Keratinocyte (primary cell): ENCODE data around the gene BANP.

ENCODE experiments used
- EZH2 ChIP-seq: IDR thresholded peaks from one replicate; pipeline ENCODE4 v1.6.1; 2012; ENCODE audit warnings: inconsistent platforms, mild to moderate bottlenecking, low read length, moderate library complexity
- TF ChIP-seq, protein P1 (sequence below), 3 experiments: IDR thresholded peaks in 1 of 3; conservative IDR thresholded peaks in 1 of 3; optimal IDR thresholded peaks in 1 of 3; 2 replicates in 2 of 3; 3 replicates in 1 of 3; pipeline versions ENCODE3 to v1.5.1; 2011; ENCODE audit warnings: low read length in 3 of 3, mild to moderate bottlenecking in 3 of 3, moderate library complexity in 2 of 3, control low read depth in 1 of 3, inconsistent platforms in 1 of 3; ENCODE audit not compliant: insufficient read depth in 2 of 3; ENCODE audit errors: extremely low read depth in 1 of 3

DNA sequence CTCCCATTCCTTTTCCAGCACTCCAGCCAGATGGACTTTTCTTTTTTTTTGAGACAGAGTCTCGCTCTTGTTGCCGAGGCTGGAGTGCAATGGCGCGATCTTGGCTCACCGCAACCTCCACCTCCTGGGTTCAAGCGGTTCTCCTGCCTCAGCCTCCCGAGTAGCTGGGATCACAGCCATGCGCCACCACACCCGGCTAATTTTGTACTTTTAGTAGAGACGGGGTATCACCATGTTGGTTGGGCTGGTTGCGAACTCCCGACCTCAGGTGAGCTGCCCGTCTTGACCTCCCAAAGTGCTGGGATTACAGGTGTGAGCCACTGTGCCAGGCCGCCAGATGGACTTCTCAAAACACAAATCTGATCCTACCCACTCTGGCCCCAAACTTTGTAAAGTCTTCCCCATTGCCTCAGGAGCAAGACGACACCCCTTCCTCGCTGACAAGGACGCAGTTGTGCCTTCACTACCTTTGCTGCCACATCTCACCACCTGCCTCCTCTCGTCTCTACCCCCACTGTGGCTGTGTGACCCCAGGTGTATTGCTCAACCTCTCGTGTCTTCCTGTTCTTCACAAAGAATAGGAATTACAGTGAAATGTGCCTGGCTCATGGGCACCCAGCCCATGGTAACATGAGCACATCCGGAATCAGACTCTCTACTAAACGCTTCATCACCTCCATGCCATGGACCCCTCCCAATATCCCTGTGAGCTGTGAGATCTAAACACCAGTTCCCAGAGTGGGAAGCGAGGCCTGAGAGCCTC, 3.7 kb upstream of the BANP start:
- TF ChIP-seq, protein P1, sequence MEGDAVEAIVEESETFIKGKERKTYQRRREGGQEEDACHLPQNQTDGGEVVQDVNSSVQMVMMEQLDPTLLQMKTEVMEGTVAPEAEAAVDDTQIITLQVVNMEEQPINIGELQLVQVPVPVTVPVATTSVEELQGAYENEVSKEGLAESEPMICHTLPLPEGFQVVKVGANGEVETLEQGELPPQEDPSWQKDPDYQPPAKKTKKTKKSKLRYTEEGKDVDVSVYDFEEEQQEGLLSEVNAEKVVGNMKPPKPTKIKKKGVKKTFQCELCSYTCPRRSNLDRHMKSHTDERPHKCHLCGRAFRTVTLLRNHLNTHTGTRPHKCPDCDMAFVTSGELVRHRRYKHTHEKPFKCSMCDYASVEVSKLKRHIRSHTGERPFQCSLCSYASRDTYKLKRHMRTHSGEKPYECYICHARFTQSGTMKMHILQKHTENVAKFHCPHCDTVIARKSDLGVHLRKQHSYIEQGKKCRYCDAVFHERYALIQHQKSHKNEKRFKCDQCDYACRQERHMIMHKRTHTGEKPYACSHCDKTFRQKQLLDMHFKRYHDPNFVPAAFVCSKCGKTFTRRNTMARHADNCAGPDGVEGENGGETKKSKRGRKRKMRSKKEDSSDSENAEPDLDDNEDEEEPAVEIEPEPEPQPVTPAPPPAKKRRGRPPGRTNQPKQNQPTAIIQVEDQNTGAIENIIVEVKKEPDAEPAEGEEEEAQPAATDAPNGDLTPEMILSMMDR (optimal IDR thresholded peaks at IDR 0.05 in 1 of 3, IDR thresholded peaks at IDR 0.05 in 1 of 3, conservative IDR thresholded peaks at IDR 0.05 in 1 of 3; ENCODE audit: extremely low read depth in 1 of 3, insufficient read depth in 2 of 3, low read length in 3 of 3), result no peak
- TF ChIP-seq EZH2, result no peak
